NCI-H1930 (cell line): ENCODE measurements around the gene LAGE3.
A peak's percentile ranks its signal among the peaks of the same experiment; 100 is the strongest.
"Not testable (repeated sequence)": the region's sequence is repeated elsewhere in the genome, so short reads cannot be mapped to it uniquely, and the experiment has no call there.

Source experiments
- DNase-seq, 2 experiments: peaks; one replicate each; lab custom pipeline; 2025; lab: John Stamatoyannopoulos, UW

LAGE3 gene

GRCh38 chrX:154501423-154501822 lies 22.3 kb upstream of the LAGE3 start:
- not testable (repeated sequence) for DNase-seq

GRCh38 chrX:154496591-154497137 lies 17.6 kb upstream of the LAGE3 start:
- DNase-seq = not testable (repeated sequence)

GRCh38 chrX:154495472-154495922 lies 16.4 kb upstream of the LAGE3 start:
- DNase-seq = no peak

GRCh38 chrX:154494715-154495114 lies 15.6 kb upstream of the LAGE3 start:
- no peak for DNase-seq

GRCh38 chrX:154490414-154491083 lies 11.5 kb upstream of the LAGE3 start, which contains the start of gene SLC10A3:
Gene SLC10A3 (minus strand): TSS chrX:154490629. CDS start chrX:154488940, 1,689 bp downstream.
- peak; percentile 88 to 92 for DNase-seq

GRCh38 chrX:154490021-154490413 lies 10.9 kb upstream of the LAGE3 start:
- DNase-seq = no peak

GRCh38 chrX:154489182-154489581 lies 10.1 kb upstream of the LAGE3 start:
- DNase-seq = no peak

GRCh38 chrX:154488336-154489075 lies 9.4 kb upstream of the LAGE3 start:
- no peak for DNase-seq

- no peak for DNase-seq
These were observed 8.6 kb upstream of the LAGE3 start for GRCh38 chrX:154487518-154488290.

- DNase-seq = peak; percentile 18 to 50
These were observed 7.5 kb upstream of the LAGE3 start, which contains the start of gene UBL4A for GRCh38 chrX:154486396-154487207. Gene UBL4A (minus strand): TSS chrX:154486615. CDS start chrX:154486584, 31 bp downstream.

- DNase-seq = no peak
These were observed 6.9 kb upstream of the LAGE3 start for GRCh38 chrX:154486052-154486395.

GRCh38 chrX:154485150-154486051 lies 6.3 kb upstream of the LAGE3 start:
- no peak for DNase-seq

GRCh38 chrX:154484255-154485149 lies 5.4 kb upstream of the LAGE3 start:
- DNase-seq = no peak

GRCh38 chrX:154483325-154483724 lies 4.2 kb upstream of the LAGE3 start:
- DNase-seq = no peak

GRCh38 chrX:154482786-154483185 lies 3.7 kb upstream of the LAGE3 start:
- DNase-seq = no peak

- no peak for DNase-seq
These were observed 3.0 kb upstream of the LAGE3 start for GRCh38 chrX:154481911-154482601.

- no peak for DNase-seq
These were observed 2.1 kb upstream of the LAGE3 start for GRCh38 chrX:154481195-154481594.

GRCh38 chrX:154477891-154478477 lies 1.1 kb downstream of the LAGE3 start:
- no peak for DNase-seq
